ENCODE results near the gene SNX17. TPM values are rescaled to one million over a fixed set of nuclear protein-coding genes. Genes with fewer than 3 reads are reported as not detected.

Gene SNX17
- total and polyA plus RNA-seq, 2 of the 4 experiments (the other 2 are of a cell fraction): 102 to 130 TPM

- in situ Hi-C loops (cut with MboI; ENCODE audit: low sequenced_read_pairs): no loop called here
- Histone ChIP-seq H3K9me3 (ENCODE audit: control insufficient read depth, insufficient read depth, low read length) (no peaks in the 10 kb centered on the region), H4K20me1 (ENCODE audit: insufficient read depth, low read length) (no peaks in the 10 kb centered on the region), H2AK5ac (ENCODE audit: low read depth, low read length) (no peak overlapping the region), H4K5ac (ENCODE audit: low read depth, low read length) (no peak overlapping the region), H2BK20ac (ENCODE audit: low read depth, low read length) (no peak overlapping the region), H3K4me1 (ENCODE audit: control insufficient read depth, insufficient read depth, low read length) (no peaks in the 10 kb centered on the region), H3K23ac (ENCODE audit: low read depth, low read length) (no peak overlapping the region), H2BK120ac (ENCODE audit: low read depth, low read length) (no peak overlapping the region), H3K4ac (ENCODE audit: low read depth, low read length) (no peak overlapping the region), H3K18ac (ENCODE audit: low read depth, low read length) (no peak overlapping the region), H2BK5ac (ENCODE audit: low read depth, low read length, poor library complexity, severe bottlenecking) (no peak overlapping the region), H3K14ac (replicated peaks; ENCODE audit: low read depth, low read length) (no peak overlapping the region), H3K4me2 (ENCODE audit: low read depth, low read length) (no peak overlapping the region), H3K4me3 (ENCODE audit: insufficient read depth, low read depth, low read length) (no peak overlapping the region), H3K79me1 (ENCODE audit: low read depth in 1 of 2, low read length in 2 of 2) (no peaks in the 10 kb centered on the region), H3K9me1 (ENCODE audit: insufficient read depth, low read length) (no peaks in the 10 kb centered on the region), H3K36me3 (ENCODE audit: control insufficient read depth, insufficient read depth, low read length) (no peaks in the 10 kb centered on the region), H2AK9ac (replicated peaks; ENCODE audit: low read depth, low read length, poor library complexity) (no peak overlapping the region), H2BK15ac (ENCODE audit: low read depth, low read length) (no peak overlapping the region), H3K27ac (ENCODE audit: insufficient read depth, low read length) (no peak overlapping the region), H3K27me3 (ENCODE audit: control insufficient read depth, insufficient read depth, low read length) (peaks cover 2% of the 10 kb centered on the region; the same call in 1 of the 2 replicates), H4K8ac (ENCODE audit: low read depth in 2 of 2, low read length in 2 of 2) (no peak overlapping the region), H4K91ac (ENCODE audit: insufficient read depth, low read depth, low read length) (no peak overlapping the region), H3K56ac (ENCODE audit: extremely low read depth, insufficient read depth, low read length) (no peak overlapping the region), H2AFZ (replicated peaks; ENCODE audit: low read length, poor library complexity) (no peak overlapping the region), H3K9ac (ENCODE audit: low read depth, low read length) (no peak overlapping the region)
- ATAC-seq (ENCODE audit: low read depth) (no peak), DNase-seq (no peak)
- intact Hi-C loops (cut with micrococcal nuclease): no loop called here
- TF ChIP-seq RCOR1 (IDR thresholded peaks at IDR 0.05; ENCODE audit: insufficient replicate concordance, low read length) (no peak), MAFK (IDR thresholded peaks at IDR 0.05; ENCODE audit: low read depth, low read length) (no peak), CTCF (conservative IDR thresholded peaks at IDR 0.05; ENCODE audit: low read depth, low read length) (no peak), RFX5 (IDR thresholded peaks at IDR 0.05; ENCODE audit: low read depth, low read length) (no peak), RAD21 (IDR thresholded peaks at IDR 0.05; ENCODE audit: low read length) (no peak), NFE2L2 (IDR thresholded peaks at IDR 0.05; ENCODE audit: low read depth, low read length) (no peak), CHD1 (IDR thresholded peaks at IDR 0.05; ENCODE audit: low read depth, low read length) (no peak), ELK1 (IDR thresholded peaks at IDR 0.05; ENCODE audit: borderline replicate concordance, low read depth, low read length) (no peak), USF2 (IDR thresholded peaks at IDR 0.05; ENCODE audit: low read depth, low read length) (no peak), MXI1 (IDR thresholded peaks at IDR 0.05; ENCODE audit: borderline replicate concordance, low read depth, low read length) (no peak), CEBPB (IDR thresholded peaks at IDR 0.05; ENCODE audit: low read depth, low read length) (no peak), POLR2A (IDR thresholded peaks at IDR 0.05; ENCODE audit: low read depth, low read length) (no peak), BHLHE40 (IDR thresholded peaks at IDR 0.05; ENCODE audit: low read depth, low read length) (no peak), FOS (IDR thresholded peaks at IDR 0.05; ENCODE audit: low read depth, low read length) (no peak), MAZ (IDR thresholded peaks at IDR 0.05; ENCODE audit: borderline replicate concordance, low read depth, low read length) (no peak), SMC3 (IDR thresholded peaks at IDR 0.05; ENCODE audit: low read depth, low read length) (no peak)
- dilution Hi-C loops (cut with HindIII; ENCODE audit: low sequenced_read_pairs, unreplicated experiment): no loop called here
- ChIA-PET CTCF (no interaction called here), POLR2A (ENCODE audit: unreplicated experiment) (no interaction called here)
- BruUV-seq (replicated peaks): no TSS peak
These were observed 50.6 kb downstream of the SNX17 start for GRCh38 chr2:27420996-27421395.

Data from IMR-90 (cell line).